HG03571 (cell line): Measurements from ENCODE around the gene TRAK2.
"Not testable (repeated sequence)": the region's sequence is repeated elsewhere in the genome, so short reads cannot be mapped to it uniquely, and the experiment has no call there.

Source experiments
- ATAC-seq: cut with Tn5 transposase; IDR thresholded peaks from one replicate; pipeline ENCODE4 v1.9.1; 2021; ENCODE audit not compliant: unreplicated experiment

The TRAK2 gene

DNA sequence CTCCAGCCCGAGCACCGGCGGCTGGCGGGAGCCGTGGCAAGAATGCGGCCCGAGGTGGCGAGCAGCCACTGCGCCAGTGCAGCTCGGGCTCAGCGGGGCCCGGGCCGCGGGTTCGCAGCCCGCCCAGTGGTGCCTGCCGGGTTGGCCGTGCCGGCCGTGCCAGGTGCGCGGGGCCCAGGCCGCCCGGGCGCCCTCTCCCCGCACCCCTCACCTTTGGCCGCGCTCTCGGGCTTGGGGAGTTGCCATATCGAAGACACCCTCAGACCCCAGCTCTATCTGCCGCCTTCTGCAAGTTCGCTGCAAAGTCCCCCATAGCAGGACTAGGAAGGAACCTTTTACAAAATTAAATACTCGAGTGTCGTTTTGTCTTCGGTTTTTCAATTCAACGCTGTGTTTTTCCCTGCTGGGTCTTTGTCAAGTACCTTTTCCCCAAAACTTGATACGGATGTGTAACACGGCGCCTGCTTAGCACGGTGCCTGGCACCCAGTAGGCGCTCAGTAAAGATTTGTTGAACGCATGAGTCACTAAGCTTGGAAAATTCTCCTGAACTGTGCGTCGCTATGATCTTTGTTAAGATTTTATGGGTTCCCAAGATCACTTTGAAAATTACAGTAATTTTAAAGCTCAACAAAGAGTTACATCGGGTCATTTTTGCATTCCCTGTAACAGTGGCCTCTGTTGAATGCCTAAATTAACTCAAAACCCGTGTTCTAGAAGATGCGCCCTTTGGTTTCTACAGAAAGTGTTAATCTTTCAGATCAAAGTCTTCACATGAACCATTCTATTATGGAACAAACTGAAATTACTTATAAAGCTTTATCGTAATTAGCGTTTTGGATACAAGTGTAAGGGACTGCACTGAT lies 1.0 kb upstream of the TRAK2 start:
- no peak for ATAC-seq

GRCh38 chr2:201450954-201451291 lies 335 bp downstream of the TRAK2 start:
- ATAC-seq, result peak; percentile 18

GRCh38 chr2:201448701-201449100 lies 2.6 kb downstream of the TRAK2 start:
- no peak for ATAC-seq

- ATAC-seq, result no peak
Measured at GRCh38 chr2:201448061-201448460, 3.2 kb downstream of the TRAK2 start.

- no peak for ATAC-seq
Measured at GRCh38 chr2:201447086-201447485, 4.2 kb downstream of the TRAK2 start.

DNA sequence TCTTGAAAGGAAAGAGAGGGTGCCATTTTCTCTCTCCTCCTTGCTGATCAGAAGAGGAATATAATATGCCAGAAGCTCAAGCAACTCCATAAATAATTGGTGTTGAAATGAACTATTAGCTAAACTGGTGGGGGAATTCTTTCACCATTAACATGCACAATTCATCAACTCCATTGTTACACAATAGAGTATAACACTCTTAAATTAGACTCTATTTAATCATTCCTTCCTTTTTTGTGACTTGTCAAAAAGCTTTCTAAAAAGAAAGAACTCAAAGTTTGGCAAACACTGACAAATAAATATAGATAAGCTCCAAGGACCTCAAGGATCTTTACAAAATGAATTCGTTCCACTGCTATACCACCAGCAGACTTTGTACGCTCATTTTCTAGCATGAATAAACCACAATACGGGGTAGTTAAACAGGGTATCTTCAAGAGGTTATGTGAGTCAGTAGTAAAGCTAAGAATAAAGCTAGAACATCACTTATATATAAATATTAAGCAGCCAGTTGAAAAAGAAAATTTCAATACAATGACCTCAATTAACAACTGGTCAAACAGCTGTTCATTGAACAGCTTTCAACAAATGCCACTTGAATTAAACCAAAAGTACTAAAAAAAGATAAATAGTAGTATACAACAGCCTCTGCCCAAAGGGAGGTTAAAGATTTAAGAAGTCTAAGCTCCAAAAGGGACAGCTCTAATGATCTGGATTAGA lies 6.4 kb downstream of the TRAK2 start:
- no peak for ATAC-seq

- ATAC-seq, result no peak
Measured at GRCh38 chr2:201441409-201441808, 9.8 kb downstream of the TRAK2 start.

DNA sequence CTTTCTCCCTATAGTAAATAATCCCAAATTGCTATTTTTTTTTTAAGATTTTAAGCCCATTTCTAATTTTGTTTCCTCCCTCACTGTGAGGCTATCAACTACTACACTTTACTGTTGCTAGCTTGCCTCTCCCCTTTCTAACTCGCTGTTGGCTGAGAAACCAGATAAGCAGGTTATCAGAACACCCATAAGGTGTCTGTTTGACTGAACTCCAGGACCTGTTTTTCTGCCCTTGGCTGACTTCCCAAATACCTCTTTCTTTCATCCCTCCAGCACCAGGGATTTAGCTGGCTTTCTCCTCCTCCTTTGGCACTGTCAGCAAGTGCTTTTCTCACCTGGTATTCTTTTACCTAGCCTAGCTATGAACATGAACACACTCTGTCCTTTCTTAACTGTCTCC lies 11.1 kb downstream of the TRAK2 start:
- ATAC-seq, result no peak

- not testable (repeated sequence) for ATAC-seq
Measured at GRCh38 chr2:201439336-201439922, 11.8 kb downstream of the TRAK2 start.

DNA sequence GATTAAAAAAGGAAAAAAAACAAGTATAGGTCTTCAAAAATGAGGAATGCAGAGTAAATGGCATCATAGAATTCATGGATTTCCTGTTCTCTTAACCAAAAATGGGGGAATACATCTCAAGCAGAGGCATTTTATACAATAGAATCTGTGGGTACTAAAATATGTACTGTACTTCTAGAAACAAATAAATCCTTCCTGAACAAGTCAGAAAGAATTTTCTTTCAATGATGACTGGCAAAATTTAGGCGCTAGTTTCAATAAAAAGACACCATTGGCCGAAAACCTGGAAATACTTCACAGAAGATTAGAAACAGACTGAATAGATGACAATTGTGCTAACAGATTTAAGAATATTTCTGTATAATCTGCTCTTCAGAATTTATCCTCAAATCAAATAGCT lies 15.1 kb downstream of the TRAK2 start:
- no peak for ATAC-seq

- no peak for ATAC-seq
Measured at GRCh38 chr2:201433394-201433995, 17.8 kb downstream of the TRAK2 start.

GRCh38 chr2:201432621-201433393 lies 18.5 kb downstream of the TRAK2 start:
- no peak for ATAC-seq

DNA sequence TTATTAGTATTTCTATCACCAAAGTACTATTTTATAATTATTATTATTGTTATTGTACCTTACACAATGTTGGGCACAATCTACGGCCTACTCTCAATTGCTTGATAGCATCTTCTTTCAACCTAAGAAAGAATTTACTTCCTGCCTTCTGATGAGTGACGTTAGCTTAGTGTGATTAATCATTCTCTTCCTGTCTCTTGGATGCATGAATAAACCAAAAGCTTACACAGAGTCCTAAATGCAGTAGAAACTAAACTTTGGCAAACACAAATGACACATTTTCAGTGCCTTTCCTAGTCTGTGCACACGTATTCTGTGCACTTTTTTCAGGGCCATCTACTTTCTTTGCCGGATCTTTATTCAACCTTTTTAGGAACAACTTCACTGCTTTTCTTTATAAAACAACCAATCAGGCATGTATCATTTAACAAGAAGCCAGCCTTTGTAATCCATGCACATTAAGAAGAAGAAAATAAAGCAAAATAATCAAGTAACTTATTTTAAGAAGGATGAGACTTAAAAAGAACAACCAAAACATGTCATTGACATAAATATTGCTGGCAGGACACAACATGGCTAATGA lies 19.1 kb downstream of the TRAK2 start:
- no peak for ATAC-seq

GRCh38 chr2:201430839-201431238 lies 20.4 kb downstream of the TRAK2 start:
- ATAC-seq, result no peak

- not testable (repeated sequence) for ATAC-seq
Measured at GRCh38 chr2:201430322-201430721, 20.9 kb downstream of the TRAK2 start.

- ATAC-seq, result not testable (repeated sequence)
Measured at GRCh38 chr2:201429835-201430234, 21.4 kb downstream of the TRAK2 start.

- ATAC-seq, result not testable (repeated sequence)
Measured at GRCh38 chr2:201428366-201428765, 22.9 kb downstream of the TRAK2 start.

GRCh38 chr2:201425952-201426351 lies 25.3 kb downstream of the TRAK2 start:
- ATAC-seq, result no peak

- no peak for ATAC-seq
Measured at GRCh38 chr2:201420442-201421113, 30.7 kb downstream of the TRAK2 start.

- ATAC-seq, result no peak
Measured at GRCh38 chr2:201419986-201420385, 31.3 kb downstream of the TRAK2 start.
